Stimulated activated CD8-positive, alpha-beta memory T cell treated with anti-CD3 and anti-CD28 coated beads, Interleukin-12 subunit alpha, Interleukin-12 subunit beta, amount 100 ng/mL, for 24 hours (primary cell): ENCODE results near the gene SPATA33.
"Not testable (repeated sequence)": the region's sequence is repeated elsewhere in the genome, so short reads cannot be mapped to it uniquely, and the experiment has no call there.

Source experiments
- DNase-seq: peaks from one replicate; pipeline ENCODE4 v3.0.0-alpha.2; 2020; ENCODE audit errors: extremely low read depth

The SPATA33 gene

GRCh38 chr16:89664238-89664637, 6.6 kb downstream of the SPATA33 start:
- not testable (repeated sequence) for DNase-seq

DNA sequence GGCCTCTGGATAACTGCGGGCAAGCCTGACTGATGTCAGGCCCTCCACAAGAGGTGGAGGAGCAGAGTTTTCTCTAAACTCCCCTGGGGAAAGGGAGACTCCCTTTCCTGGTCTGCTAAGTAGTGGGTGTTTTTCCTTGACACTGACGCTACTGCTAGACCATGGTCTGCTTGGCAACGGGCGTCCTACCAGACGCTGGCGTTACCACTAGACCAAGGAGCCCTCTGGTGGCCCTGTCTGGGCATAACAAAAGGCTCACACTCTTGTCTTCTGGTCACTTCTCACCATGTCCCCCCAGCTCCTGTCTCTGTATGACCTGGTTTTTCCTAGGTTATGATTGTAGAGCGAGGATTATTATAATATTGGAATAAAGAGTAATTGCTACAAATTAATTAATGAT, 9.4 kb downstream of the SPATA33 start:
- DNase-seq: not testable (repeated sequence)

DNA sequence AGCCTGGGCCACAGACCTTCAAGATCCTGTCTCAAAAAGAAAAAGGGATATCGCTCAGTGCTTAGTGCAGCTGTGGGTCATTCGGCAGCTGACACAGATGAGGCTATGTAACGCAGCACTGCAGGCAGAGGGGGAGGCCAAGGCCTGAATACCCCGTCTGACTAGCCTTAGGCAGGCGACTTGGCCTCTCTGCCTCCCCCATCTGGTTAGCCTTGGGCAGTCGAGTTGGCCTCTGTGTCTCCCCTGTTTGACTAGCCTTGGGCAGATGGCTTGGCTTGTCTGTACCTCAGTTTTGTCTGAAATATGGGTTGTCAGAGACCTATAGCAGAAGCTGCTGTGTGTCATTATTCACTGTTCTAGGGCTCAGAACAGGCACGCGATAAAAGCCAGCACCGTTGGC, 10.0 kb downstream of the SPATA33 start:
- DNase-seq: no peak

- no peak for DNase-seq
Observed at GRCh38 chr16:89668790-89669158, 11.1 kb downstream of the SPATA33 start.

- no peak for DNase-seq
Observed at GRCh38 chr16:89669755-89670154, 12.1 kb downstream of the SPATA33 start.

GRCh38 chr16:89670496-89671431, 13.1 kb downstream of the SPATA33 start:
- no peak for DNase-seq

- not testable (repeated sequence) for DNase-seq
Observed at GRCh38 chr16:89671565-89671964, 13.9 kb downstream of the SPATA33 start.

DNA sequence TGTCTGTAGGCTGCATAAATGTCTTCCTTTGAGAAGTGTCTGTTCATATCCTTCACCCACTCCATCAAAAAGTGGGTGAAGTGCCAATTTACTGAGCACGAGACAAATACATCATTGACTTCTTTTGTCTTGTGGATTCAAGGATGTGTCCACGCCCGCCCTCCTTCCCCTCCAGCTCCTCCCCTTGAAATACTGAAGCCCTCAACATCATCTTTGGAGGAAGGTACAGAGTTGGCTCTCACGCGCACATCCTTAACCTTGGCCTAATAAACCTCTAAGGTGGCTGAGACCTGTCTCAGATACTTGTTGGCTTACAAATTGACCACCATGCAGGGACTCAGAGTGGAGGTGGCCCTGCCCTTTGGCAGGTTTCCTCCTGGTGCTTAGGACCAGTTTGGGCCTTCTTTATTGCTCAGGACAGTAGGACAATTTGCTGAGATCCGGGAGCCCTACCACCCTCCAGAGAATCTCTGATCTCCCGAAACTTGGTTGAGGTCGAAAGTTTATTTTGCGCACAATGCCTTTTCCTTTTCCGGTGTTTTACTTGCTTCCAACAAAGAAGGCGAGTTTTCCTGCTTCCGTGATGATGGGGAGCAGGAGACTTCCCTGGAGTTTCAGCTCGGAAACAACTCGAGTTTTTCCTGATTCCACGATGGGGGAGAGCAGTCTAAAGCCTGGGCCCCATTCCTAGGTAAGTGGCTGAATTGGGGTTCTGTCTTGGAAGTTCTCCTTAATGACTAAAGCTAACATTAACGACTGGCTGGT, 14.7 kb downstream of the SPATA33 start:
- DNase-seq: no peak

DNA sequence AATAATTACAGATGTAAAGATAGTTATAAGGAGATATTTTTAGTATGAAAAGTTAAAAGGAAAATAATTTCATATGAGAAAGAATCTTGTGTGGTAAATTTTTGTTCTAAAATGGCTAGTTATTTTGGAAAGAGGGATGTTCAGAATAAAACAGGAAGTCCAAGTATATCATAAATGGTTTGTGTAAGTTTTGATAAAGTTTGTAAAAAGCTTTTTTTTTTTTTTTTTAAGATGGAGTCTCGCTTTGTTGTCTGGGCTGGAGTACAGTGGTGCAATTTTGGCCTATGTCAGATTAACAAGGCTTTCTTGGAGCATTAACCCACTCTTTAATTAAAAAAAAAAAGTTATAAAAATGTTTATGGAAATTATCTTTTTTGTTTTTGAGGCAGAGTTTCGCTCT, 20.6 kb downstream of the SPATA33 start:
- DNase-seq: no peak

DNA sequence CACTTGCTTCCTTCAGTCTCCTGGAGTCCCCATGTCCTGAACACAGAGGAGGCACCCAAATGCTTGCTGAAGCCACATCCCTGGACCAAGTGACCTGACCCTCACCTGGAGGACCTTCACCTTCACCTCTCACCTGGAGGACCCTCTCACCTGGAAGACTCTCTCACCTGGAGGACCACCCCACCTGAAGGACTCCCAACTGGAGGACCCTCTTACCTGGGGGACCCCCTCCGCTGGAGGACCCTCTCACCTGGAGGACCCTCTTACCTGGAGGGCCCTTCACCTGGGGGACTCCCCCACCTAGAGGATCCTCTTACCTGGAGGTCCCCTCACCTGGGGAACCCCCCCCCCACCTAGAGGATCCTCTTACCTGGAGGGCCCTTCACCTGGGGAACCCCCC, 28.3 kb downstream of the SPATA33 start:
- no peak for DNase-seq

GRCh38 chr16:89686520-89687091, 29.0 kb downstream of the SPATA33 start, which contains the start of gene CDK10:
Gene CDK10, plus strand, starts transcription at chr16:89686689. Its CDS starts 22 bp downstream, at chr16:89686711.
- DNase-seq: peak; percentile 71

DNA sequence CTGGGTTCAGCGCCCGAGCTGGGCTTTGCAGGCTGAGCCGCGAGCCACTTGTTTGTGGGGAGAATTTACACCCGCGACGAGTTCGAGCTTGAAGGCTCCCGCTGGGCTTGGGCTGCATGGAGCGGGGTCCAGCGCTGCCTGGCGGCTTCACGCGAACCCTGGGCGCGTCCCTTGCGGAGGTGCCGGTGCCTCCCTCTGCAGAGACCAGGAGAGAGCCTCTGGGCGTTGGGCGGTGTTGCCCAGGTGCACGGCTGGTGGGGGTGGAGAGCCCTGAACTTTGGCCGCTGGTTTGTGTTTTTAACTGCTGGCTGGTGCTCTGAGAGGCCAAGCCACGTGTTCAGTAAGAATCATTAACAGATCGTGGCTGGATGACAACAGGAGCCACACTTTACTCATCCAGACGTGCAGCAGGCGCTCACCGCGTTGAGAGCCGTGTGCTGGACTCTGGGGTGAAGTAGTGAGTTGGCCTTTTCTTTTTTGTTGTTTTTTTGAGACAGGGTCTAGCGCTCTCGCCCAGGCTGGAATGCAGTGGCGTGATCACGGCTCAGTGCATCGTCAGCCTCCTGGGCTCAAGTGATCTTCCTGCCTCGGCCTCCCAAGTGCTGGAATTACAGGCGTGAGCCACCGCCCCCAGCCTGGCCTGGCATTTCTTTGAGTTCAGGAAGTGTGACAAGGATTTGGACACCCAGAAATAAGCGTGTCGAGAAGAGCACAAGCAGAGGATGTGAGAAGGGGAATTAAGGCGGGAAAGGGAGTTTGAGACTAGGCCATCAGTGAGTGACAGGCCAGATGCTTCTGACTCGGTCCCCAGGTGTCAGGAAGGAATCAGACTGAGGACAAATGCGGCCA, 29.7 kb downstream of the SPATA33 start:
- no peak for DNase-seq

DNA sequence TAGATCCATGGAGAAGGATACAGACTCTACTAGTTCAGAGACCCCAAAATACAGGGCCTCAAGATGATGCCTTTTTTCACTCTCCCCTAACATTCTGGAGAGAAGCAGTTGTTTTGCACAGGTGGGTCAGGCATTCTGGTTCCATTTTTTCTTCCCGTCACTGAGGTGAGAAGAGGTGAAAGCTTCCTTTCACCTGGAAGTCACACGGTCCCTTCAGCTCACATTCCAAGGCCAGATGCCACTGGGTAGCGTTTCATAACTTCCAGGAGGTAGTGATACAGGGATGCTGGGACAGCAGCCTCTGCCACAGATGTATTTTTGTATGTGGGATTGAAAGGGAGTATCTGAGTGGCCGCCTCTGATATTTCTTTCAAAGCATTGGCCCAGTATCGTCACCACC, 30.8 kb downstream of the SPATA33 start:
- no peak for DNase-seq

GRCh38 chr16:89689142-89689541, 31.5 kb downstream of the SPATA33 start:
- no peak for DNase-seq

- DNase-seq: not testable (repeated sequence)
Observed at GRCh38 chr16:89689621-89690020, 32.0 kb downstream of the SPATA33 start.

- DNase-seq: no peak
Observed at GRCh38 chr16:89690392-89690901, 32.8 kb downstream of the SPATA33 start.

GRCh38 chr16:89691231-89691985, 33.8 kb downstream of the SPATA33 start:
- no peak for DNase-seq

- no peak for DNase-seq
Observed at GRCh38 chr16:89691986-89692569, 34.4 kb downstream of the SPATA33 start.

GRCh38 chr16:89693289-89693731, 35.7 kb downstream of the SPATA33 start:
- DNase-seq: no peak
